Measurements from ENCODE around the gene GPC3.

GRCh38 chrX:133907606-133908005, 77.8 kb downstream of the GPC3 start:
- TF ChIP-seq CTCF (IDR thresholded peaks at IDR 0.05): no peak
- TF ChIP-seq POLR2A (IDR thresholded peaks at IDR 0.05): no peak
- no peak for TF ChIP-seq EP300 (IDR thresholded peaks at IDR 0.05)
- no peak for TF ChIP-seq POLR2AphosphoS5 (IDR thresholded peaks at IDR 0.05)

All from suprapubic skin (tissue), 4 donors.